Prostate gland (tissue), 2 donors: ENCODE results near the gene PRRC2C. TPM values are rescaled to one million over a fixed set of nuclear protein-coding genes. Genes with fewer than 3 reads are reported as not detected.
"Not testable (repeated sequence)": the region's sequence is repeated elsewhere in the genome, so short reads cannot be mapped to it uniquely, and the experiment has no call there.

Experiments
- DNase-seq: peaks from one replicate; pipeline ENCODE4 v3.0.0-alpha.2; 2019; ENCODE audit warnings: low spot score
- H3K27ac ChIP-seq, 2 donors: fragments of 200-600 bp; sonication (generic); 2 replicates each; pipeline ENCODE4 v1.5.1; 2017 to 2019
- H3K27me3 ChIP-seq: fragments of 200-600 bp; sonication (generic); replicated peaks from 2 replicates; pipeline ENCODE4 v1.5.1; 2019; ENCODE audit not compliant: insufficient read depth
- H3K36me3 ChIP-seq, 2 donors: fragments of 200-600 bp; sonication (generic); 1 replicate in 1 of 2; 2 replicates in 1 of 2; pipeline versions ENCODE4 v1.5.1 to v1.8.1; 2017 to 2019
- H3K4me1 ChIP-seq: fragments of 200-600 bp; sonication (generic); replicated peaks from 2 replicates; pipeline ENCODE4 v1.5.1; 2019
- H3K4me3 ChIP-seq, 2 donors: fragments of 200-600 bp; sonication (generic); 2 replicates each; pipeline ENCODE4 v1.5.1; 2017 to 2019
- H3K9me3 ChIP-seq: fragments of 200-600 bp; sonication (generic); 2 replicates; pipeline ENCODE4 v1.5.1; 2017
- CTCF ChIP-seq, 4 experiments: fragments of 200-600 bp in 2 of 4; fragments of 450-650 bp in 2 of 4; sonication (generic) in 2 of 4; IDR thresholded peaks; 1 replicate in 3 of 4; 2 replicates in 1 of 4; pipeline ENCODE4 v1.5.1; 2016 to 2019; ENCODE audit warnings: antibody characterized with exemption in 4 of 4, mild to moderate bottlenecking in 2 of 4, moderate library complexity in 2 of 4
- POLR2A ChIP-seq: fragments of 450-650 bp; IDR thresholded peaks from one replicate; pipeline ENCODE4 v1.6.1; 2016; ENCODE audit warnings: antibody characterized with exemption, mild to moderate bottlenecking
- POLR2AphosphoS5 ChIP-seq: sonication (generic); formaldehyde crosslinking; IDR thresholded peaks from one replicate; pipeline ENCODE4 v1.6.1; 2017; ENCODE audit warnings: antibody characterized with exemption
- WGBS: methylation state at CpG from one replicate; pipeline ENCODE4 v1.1.5; 2018; 5-methylcytosine and 5-hydroxymethylcytosine counted together
- intact Hi-C: fragments of 100-400 bp; cut with DNase I; formaldehyde crosslinking; loops from one replicate; pipeline ENCODE4 v1.14.2; 2022
- total RNA-seq, 2 donors: library from RNA; depleted of rRNA; stranded (reverse); fragments of >200 nt; gene quantifications; one replicate each; pipeline ENCODE4 v1.1.0, GENCODE V29; 2016

Gene PRRC2C
- total RNA-seq, 2 donors from 2014 or later = 70.1 to 115 TPM

GRCh38 chr1:171613282-171613681 is 128.0 kb downstream of the PRRC2C start:
- H3K9me3 ChIP-seq = no peaks in the 10 kb centered on the region
- H3K27ac ChIP-seq = no peak overlapping the region
- WGBS = 100% methylated on average over 1 of the region's 1 CpG
- H3K4me3 ChIP-seq = no peak overlapping the region
- H3K4me1 ChIP-seq = no peaks in the 10 kb centered on the region
- no peaks in the 10 kb centered on the region for H3K27me3 ChIP-seq
- intact Hi-C loops = no loop called here
- TF ChIP-seq POLR2AphosphoS5 (no peak), POLR2A (no peak), CTCF (IDR thresholded peaks at IDR 0.05) (no peak)
- H3K36me3 ChIP-seq = no peaks in the 10 kb centered on the region
- no peak for DNase-seq

- DNase-seq, H3K9me3 ChIP-seq, intact Hi-C loops, H3K36me3 ChIP-seq, H3K27me3 ChIP-seq, H3K4me3 ChIP-seq, H3K27ac ChIP-seq, H3K4me1 ChIP-seq: not testable (repeated sequence)
- WGBS = 50% methylated on average over 14 of the region's 14 CpGs
These were observed 130.0 kb downstream of the PRRC2C start for GRCh38 chr1:171615122-171615906.

- no peaks in the 10 kb centered on the region for H3K4me1 ChIP-seq
These were observed 131.3 kb downstream of the PRRC2C start for GRCh38 chr1:171616586-171616985.

DNA sequence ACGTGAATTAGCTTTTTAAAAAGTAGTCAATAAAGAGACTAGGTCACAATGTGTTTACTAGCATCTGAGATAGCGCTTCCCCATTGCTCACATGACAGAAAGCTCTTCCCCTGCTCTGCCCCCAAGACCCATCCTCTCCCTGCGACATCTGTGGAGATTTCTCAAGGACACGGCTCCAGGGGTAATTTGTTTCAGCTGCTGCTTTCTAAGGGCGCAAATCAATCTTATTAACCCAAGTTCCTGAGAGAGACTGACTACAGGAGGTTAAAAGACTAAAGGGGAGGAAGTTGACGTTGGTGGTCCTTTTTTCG is 136.8 kb downstream of the PRRC2C start, which contains the start of gene MYOCOS:
TSS of gene MYOCOS (plus strand) at position 92 of the 311 bp plus-strand sequence. CDS start 1,641 bp downstream, outside the sequence.
- no peaks in the 10 kb centered on the region for H3K36me3 ChIP-seq
- H3K27me3 ChIP-seq = no peaks in the 10 kb centered on the region
- H3K4me1 ChIP-seq = no peaks in the 10 kb centered on the region
- no peak within 1 kb of the TSS for H3K27ac ChIP-seq
- TF ChIP-seq CTCF (IDR thresholded peaks at IDR 0.05) (no peak), POLR2AphosphoS5 (no peak), POLR2A (no peak)
- no peak for DNase-seq
- H3K9me3 ChIP-seq = no peaks in the 10 kb centered on the region
- intact Hi-C loops = no loop called here
- H3K4me3 ChIP-seq = no peak within 1 kb of the TSS
- 75% methylated on average over 7 of the region's 7 CpGs for WGBS

More at GRCh38 chr1:171616586-171616985, 131.3 kb downstream of the PRRC2C start:
- DNase-seq = no peak
- no peak overlapping the region for H3K4me3 ChIP-seq
- H3K27ac ChIP-seq = no peak overlapping the region
- no peaks in the 10 kb centered on the region for H3K36me3 ChIP-seq
- no peak for TF ChIP-seq CTCF (IDR thresholded peaks at IDR 0.05)
- no peak for TF ChIP-seq POLR2A
- no peak for TF ChIP-seq POLR2AphosphoS5
- H3K9me3 ChIP-seq = no peaks in the 10 kb centered on the region
- H3K27me3 ChIP-seq = no peaks in the 10 kb centered on the region
- 91% methylated on average over 2 of the region's 2 CpGs for WGBS
- intact Hi-C loops = no loop called here

DNA sequence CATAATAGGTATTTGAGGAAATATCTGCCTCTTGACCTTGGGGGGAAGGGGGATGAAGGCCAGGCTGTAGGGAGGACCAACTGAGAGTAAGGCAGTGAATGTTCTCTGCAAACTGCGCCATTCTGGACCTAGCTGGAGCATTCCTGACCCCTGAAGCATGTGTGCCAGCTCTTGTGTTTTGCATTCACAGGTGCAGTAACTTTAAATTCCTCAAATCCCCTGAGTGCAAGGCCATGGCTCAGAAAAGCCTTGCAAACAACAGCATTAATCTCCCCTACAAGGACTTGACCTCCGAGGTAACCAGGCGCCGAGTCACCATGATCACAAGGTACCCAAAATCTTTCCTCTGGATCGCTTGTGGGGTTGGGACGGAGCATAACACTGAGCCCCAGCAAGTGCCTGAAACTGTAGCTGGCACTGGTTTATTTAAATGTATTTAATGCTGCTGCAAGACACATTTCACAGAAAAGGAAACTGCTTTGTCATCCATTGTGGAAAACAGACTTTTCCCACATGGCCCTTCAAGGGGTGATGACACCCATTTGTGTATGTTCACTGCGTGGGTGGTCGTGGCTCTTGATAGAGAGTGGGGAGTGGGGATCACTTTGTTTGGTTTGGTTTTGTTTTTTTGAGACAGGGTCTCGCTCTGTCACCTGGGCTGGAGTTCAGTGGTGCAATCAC is 138.5 kb downstream of the PRRC2C start:
- no peaks in the 10 kb centered on the region for H3K36me3 ChIP-seq
- no peak overlapping the region for H3K27ac ChIP-seq
- H3K27me3 ChIP-seq = no peaks in the 10 kb centered on the region
- no peak for DNase-seq
- intact Hi-C loops = no loop called here
- no peaks in the 10 kb centered on the region for H3K9me3 ChIP-seq
- no peak overlapping the region for H3K4me3 ChIP-seq
- WGBS = 91% methylated on average over 9 of the region's 9 CpGs
- TF ChIP-seq POLR2A (no peak), POLR2AphosphoS5 (no peak)
- no peaks in the 10 kb centered on the region for H3K4me1 ChIP-seq

- Histone ChIP-seq H3K36me3 (no peaks in the 10 kb centered on the region), H3K9me3 (no peaks in the 10 kb centered on the region), H3K27me3 (no peaks in the 10 kb centered on the region), H3K4me1 (no peaks in the 10 kb centered on the region), H3K27ac (no peak overlapping the region), H3K4me3 (no peak overlapping the region)
- 85% methylated on average over 1 of the region's 1 CpG for WGBS
- no peak for DNase-seq
- TF ChIP-seq POLR2AphosphoS5 (no peak), POLR2A (no peak), CTCF (IDR thresholded peaks at IDR 0.05) (no peak)
- intact Hi-C loops = no loop called here
These were observed 139.9 kb downstream of the PRRC2C start for GRCh38 chr1:171625225-171625624.
